Activated T-helper 17 cell treated with anti-CD3 and anti-CD28 coated beads, Interleukin-2, amount 50 U/mL, for 72 hours (primary cell): ENCODE data around the gene NBEA. TPM values are rescaled to one million over a fixed set of nuclear protein-coding genes. Genes with fewer than 3 reads are reported as not detected.
A peak's percentile ranks its signal among the peaks of the same experiment; 100 is the strongest.

Experiments
- ATAC-seq: fragments of 150-1000 bp; cut with Tn5 transposase; replicated peaks from 2 replicates; pipeline ENCODE4 v1.10.0; 2021; ENCODE audit warnings: mild to moderate bottlenecking, moderate library complexity
- H3K27ac Mint-ChIP-seq: one replicate; pipeline ENCODE4 v1.8.0; 2022; ENCODE audit warnings: mixed read lengths
- H3K27me3 Mint-ChIP-seq: one replicate; pipeline ENCODE4 v1.8.0; 2022; ENCODE audit warnings: mixed read lengths
- H3K36me3 Mint-ChIP-seq: one replicate; pipeline ENCODE4 v1.8.0; 2022; ENCODE audit warnings: low read depth, mild to moderate bottlenecking, mixed read lengths
- H3K4me1 Mint-ChIP-seq: one replicate; pipeline ENCODE4 v1.8.0; 2022; ENCODE audit warnings: mixed read lengths
- H3K4me3 Mint-ChIP-seq: one replicate; pipeline ENCODE4 v1.8.0; 2022; ENCODE audit warnings: mild to moderate bottlenecking, mixed read lengths
- H3K9me3 Mint-ChIP-seq: one replicate; pipeline ENCODE4 v1.8.0; 2022; ENCODE audit warnings: mixed read lengths
- total RNA-seq, 2 donors: library from RNA; stranded (reverse); gene quantifications; one replicate each; pipeline ENCODE4 v1.2.3, GENCODE V29; 2022

NBEA gene
- total RNA-seq, 2 donors from 2014 or later, result 0.50 to 0.79 TPM

- no peaks in the 10 kb centered on the region for H3K9me3 Mint-ChIP-seq
- ATAC-seq, result no peak
- H3K27ac Mint-ChIP-seq, result no peak overlapping the region
- H3K36me3 Mint-ChIP-seq, result no peaks in the 10 kb centered on the region
- no peak overlapping the region for H3K4me3 Mint-ChIP-seq
- no peaks in the 10 kb centered on the region for H3K4me1 Mint-ChIP-seq
- no peaks in the 10 kb centered on the region for H3K27me3 Mint-ChIP-seq
Measured at GRCh38 chr13:35496761-35497386, 554.8 kb downstream of the NBEA start.

DNA sequence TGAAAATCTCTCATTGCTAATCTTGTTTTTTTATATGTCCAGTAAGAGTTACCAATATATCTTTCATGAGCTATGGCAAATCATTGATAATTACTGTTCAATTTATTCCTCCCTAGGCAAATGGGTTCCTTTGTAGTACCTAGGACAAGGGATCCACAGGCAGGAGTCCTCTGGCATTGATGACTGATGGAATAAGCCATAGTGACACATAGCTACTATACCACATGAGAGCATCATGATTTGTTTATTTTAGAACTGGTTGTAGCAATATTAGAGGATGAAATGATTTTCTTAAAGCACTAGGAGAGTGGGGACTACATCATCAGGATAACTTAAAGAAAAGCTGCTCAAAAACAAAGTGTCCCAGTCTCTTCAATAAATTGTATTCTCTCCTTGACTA lies 556.2 kb downstream of the NBEA start:
- H3K27me3 Mint-ChIP-seq, result no peaks in the 10 kb centered on the region
- H3K4me1 Mint-ChIP-seq, result no peaks in the 10 kb centered on the region
- H3K9me3 Mint-ChIP-seq, result no peaks in the 10 kb centered on the region
- no peaks in the 10 kb centered on the region for H3K36me3 Mint-ChIP-seq
- H3K27ac Mint-ChIP-seq, result no peak overlapping the region
- no peak for ATAC-seq
- H3K4me3 Mint-ChIP-seq, result no peak overlapping the region

DNA sequence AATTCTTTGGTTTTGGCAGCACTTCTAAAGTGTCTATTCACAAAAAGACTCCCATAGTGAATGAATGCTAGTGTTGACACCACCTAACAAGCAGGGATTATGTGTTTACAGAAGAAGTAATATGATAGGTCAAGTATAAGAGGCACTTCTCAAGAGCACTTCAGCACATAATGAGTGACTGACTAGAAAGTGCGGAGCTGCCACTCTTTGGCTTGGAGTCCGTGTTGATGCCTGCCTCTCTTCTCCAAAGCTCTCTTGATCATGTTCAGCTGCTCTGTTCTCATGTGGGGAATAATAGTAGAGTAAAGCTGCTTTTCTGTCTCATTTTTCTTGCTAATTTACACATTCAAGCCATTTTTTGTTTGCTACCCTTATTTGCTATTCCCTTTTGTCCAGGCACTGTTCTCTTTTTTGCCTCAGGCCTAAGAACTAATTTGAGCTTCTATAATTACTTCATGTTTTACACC lies 557.2 kb downstream of the NBEA start:
- H3K36me3 Mint-ChIP-seq, result no peaks in the 10 kb centered on the region
- H3K9me3 Mint-ChIP-seq, result no peaks in the 10 kb centered on the region
- no peak for ATAC-seq
- no peaks in the 10 kb centered on the region for H3K27me3 Mint-ChIP-seq
- no peak overlapping the region for H3K4me3 Mint-ChIP-seq
- no peak overlapping the region for H3K27ac Mint-ChIP-seq
- H3K4me1 Mint-ChIP-seq, result no peaks in the 10 kb centered on the region

GRCh38 chr13:35499676-35500075 lies 557.6 kb downstream of the NBEA start:
- Mint-ChIP-seq H3K4me3 (no peak overlapping the region), H3K36me3 (no peaks in the 10 kb centered on the region), H3K4me1 (no peaks in the 10 kb centered on the region), H3K27ac (no peak overlapping the region), H3K27me3 (no peaks in the 10 kb centered on the region), H3K9me3 (no peaks in the 10 kb centered on the region)
- ATAC-seq, result no peak

DNA sequence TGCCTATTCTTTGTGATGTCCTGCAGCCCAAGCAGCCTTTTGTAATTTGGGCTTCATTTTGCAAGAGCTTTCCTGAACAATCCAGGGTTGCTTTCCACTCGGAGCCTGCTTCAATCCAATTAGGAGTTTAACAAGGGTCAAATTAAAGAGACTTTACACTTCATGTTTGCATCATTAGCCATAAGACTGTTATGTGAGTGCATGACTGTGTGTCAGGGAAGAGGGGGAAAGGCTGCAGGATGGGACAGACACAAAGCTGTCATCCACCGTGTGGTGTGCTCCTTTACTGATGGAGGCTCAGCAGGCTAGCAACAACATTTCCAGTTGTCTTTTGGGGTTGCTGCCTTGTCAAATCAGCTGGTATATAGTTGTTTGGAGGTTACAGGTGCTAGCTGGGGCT lies 558.1 kb downstream of the NBEA start:
- Mint-ChIP-seq H3K4me1 (no peaks in the 10 kb centered on the region), H3K36me3 (no peaks in the 10 kb centered on the region), H3K4me3 (no peak overlapping the region), H3K27ac (no peak overlapping the region), H3K27me3 (no peaks in the 10 kb centered on the region), H3K9me3 (no peaks in the 10 kb centered on the region)
- no peak for ATAC-seq

DNA sequence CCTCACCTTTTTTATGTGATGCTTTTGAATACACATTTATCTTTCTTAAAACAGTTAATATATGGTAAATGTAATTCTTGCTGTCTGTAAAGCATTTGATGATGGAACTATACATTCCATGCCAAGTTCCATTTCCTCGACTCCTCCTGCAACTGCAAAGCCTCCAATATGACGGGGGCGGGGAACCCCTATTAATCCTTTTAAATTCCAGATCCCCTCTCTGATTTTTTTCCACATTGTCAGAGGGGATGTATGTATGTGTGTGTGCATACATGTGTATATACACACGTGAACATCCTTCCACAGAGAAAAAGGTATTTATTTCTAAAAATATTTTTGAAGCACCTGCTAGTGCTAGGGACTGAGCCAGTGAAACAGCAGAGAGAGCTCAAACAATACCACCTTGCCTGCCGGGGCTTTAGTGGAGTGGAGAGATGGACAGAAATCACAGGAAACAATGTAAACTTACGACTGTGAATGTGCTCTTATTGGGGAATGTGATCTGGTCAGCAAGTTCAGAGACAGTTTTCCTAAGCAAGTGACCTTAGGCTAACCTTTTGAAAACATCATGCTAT lies 559.7 kb downstream of the NBEA start:
- Mint-ChIP-seq H3K27ac (no peak overlapping the region), H3K4me3 (no peak overlapping the region), H3K9me3 (no peaks in the 10 kb centered on the region), H3K27me3 (no peaks in the 10 kb centered on the region), H3K4me1 (no peaks in the 10 kb centered on the region), H3K36me3 (no peaks in the 10 kb centered on the region)
- no peak for ATAC-seq

- H3K36me3 Mint-ChIP-seq, result no peaks in the 10 kb centered on the region
- no peak overlapping the region for H3K4me3 Mint-ChIP-seq
- H3K4me1 Mint-ChIP-seq, result no peaks in the 10 kb centered on the region
- H3K9me3 Mint-ChIP-seq, result no peaks in the 10 kb centered on the region
- no peak for ATAC-seq
- no peaks in the 10 kb centered on the region for H3K27me3 Mint-ChIP-seq
- H3K27ac Mint-ChIP-seq, result no peak overlapping the region
Measured at GRCh38 chr13:35502456-35502855, 560.4 kb downstream of the NBEA start.

DNA sequence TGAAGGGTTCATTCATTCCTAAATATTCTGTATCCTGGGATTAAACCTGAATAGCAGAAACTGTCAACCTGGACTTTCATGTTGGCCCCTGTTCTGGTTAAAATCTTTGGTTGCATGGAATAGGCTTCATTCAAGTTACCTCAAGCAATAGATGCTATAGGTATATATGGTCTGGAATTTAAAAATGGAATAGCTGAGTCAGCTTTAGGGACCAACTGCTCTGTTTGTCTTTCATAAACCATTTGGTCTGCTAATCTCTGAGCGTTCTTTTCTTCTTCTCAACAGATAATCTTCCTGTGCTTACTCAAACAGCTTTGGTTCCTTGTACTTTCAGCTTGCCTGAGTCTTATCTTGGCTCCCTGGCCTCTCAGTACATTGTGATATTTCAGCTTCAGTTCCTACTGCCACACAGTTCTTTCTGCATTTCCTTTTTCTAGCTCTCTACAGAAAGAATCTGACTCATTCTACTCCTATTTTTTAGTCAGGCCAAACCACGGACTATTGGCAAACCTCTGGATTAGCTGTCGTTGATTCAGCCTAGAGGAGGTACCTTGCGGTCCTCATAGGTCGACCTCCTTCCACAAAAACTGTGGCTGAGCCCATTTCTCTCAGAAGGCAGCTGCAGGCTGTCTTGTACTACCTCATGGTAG lies 570.3 kb downstream of the NBEA start:
- Mint-ChIP-seq H3K27ac (no peak overlapping the region), H3K4me3 (no peak overlapping the region), H3K27me3 (no peaks in the 10 kb centered on the region), H3K9me3 (peaks cover 5% of the 10 kb centered on the region), H3K4me1 (no peaks in the 10 kb centered on the region), H3K36me3 (no peaks in the 10 kb centered on the region)
- peak; percentile 28 for ATAC-seq

- Mint-ChIP-seq H3K36me3 (no peaks in the 10 kb centered on the region), H3K9me3 (peaks cover 5% of the 10 kb centered on the region), H3K4me3 (no peak overlapping the region), H3K27ac (no peak overlapping the region), H3K27me3 (no peaks in the 10 kb centered on the region), H3K4me1 (no peaks in the 10 kb centered on the region)
- ATAC-seq, result no peak
Measured at GRCh38 chr13:35514061-35514477, 572.0 kb downstream of the NBEA start.

- ATAC-seq, result no peak
- Mint-ChIP-seq H3K4me1 (no peaks in the 10 kb centered on the region), H3K4me3 (no peak overlapping the region), H3K27me3 (no peaks in the 10 kb centered on the region), H3K9me3 (peaks cover 6% of the 10 kb centered on the region), H3K36me3 (no peaks in the 10 kb centered on the region), H3K27ac (no peak overlapping the region)
Measured at GRCh38 chr13:35514801-35515502, 572.9 kb downstream of the NBEA start.

GRCh38 chr13:35518337-35518946 lies 576.4 kb downstream of the NBEA start:
- ATAC-seq, result no peak

DNA sequence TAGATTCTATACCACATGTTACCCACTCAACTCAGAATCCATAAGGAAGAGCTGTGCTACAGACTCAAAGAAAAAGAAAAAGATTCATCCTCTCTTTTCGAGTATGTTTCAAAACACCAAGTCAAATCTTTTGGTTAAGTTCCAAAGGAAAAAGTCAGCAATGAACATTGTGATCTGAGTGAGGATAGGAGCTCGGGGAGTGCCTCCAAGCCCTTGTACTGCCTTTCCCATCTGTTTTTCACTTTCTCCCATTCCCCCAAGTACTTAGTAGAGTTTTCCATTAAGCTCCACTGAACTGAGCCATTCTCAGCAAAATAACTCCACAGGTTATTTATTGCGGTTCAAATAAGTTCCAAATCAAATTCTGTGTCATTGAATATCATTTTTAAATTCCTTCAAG lies 582.1 kb downstream of the NBEA start:
- H3K4me3 Mint-ChIP-seq, result no peak overlapping the region
- H3K36me3 Mint-ChIP-seq, result no peaks in the 10 kb centered on the region
- H3K9me3 Mint-ChIP-seq, result peaks cover 5% of the 10 kb centered on the region
- no peaks in the 10 kb centered on the region for H3K27me3 Mint-ChIP-seq
- ATAC-seq, result no peak
- no peaks in the 10 kb centered on the region for H3K4me1 Mint-ChIP-seq
- no peak overlapping the region for H3K27ac Mint-ChIP-seq

More at GRCh38 chr13:35518337-35518946, 576.4 kb downstream of the NBEA start:
- Mint-ChIP-seq H3K36me3 (no peaks in the 10 kb centered on the region), H3K4me1 (no peaks in the 10 kb centered on the region), H3K27ac (no peak overlapping the region), H3K4me3 (no peak overlapping the region), H3K9me3 (peaks cover 10% of the 10 kb centered on the region), H3K27me3 (no peaks in the 10 kb centered on the region)

- H3K36me3 Mint-ChIP-seq, result no peaks in the 10 kb centered on the region
- H3K27me3 Mint-ChIP-seq, result no peaks in the 10 kb centered on the region
- H3K27ac Mint-ChIP-seq, result no peak overlapping the region
- no peaks in the 10 kb centered on the region for H3K4me1 Mint-ChIP-seq
- ATAC-seq, result no peak
- no peaks in the 10 kb centered on the region for H3K9me3 Mint-ChIP-seq
- H3K4me3 Mint-ChIP-seq, result no peak overlapping the region
Measured at GRCh38 chr13:35526577-35526976, 584.5 kb downstream of the NBEA start.

DNA sequence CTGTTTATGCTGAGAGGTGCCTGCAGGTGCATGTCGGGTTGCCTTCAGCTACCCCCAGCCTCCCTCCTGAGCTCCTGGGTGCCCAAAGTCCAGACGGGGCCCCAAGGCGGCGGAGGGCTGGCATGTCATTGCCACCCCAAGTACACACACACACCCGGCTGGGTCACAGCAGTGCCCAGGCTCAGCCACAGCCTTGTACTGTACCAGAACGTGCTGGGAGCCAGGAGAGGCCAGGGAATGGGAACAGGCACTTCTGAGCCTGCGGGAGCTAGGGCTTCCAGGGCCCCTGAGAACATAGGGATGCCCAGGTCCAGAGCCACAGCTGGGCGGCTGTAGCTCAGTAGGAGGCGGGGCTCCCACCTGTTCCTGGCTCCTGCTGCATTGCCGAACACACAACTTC lies 585.4 kb downstream of the NBEA start:
- Mint-ChIP-seq H3K27ac (no peak overlapping the region), H3K36me3 (no peaks in the 10 kb centered on the region), H3K4me3 (no peak overlapping the region), H3K4me1 (no peaks in the 10 kb centered on the region), H3K27me3 (no peaks in the 10 kb centered on the region), H3K9me3 (no peaks in the 10 kb centered on the region)
- no peak for ATAC-seq
